COLO668 (cell line): ENCODE measurements around the gene COX6A2.

ENCODE experiments used
- DNase-seq: peaks from one replicate; lab custom pipeline; 2025; ENCODE audit not compliant: unreplicated experiment; lab: John Stamatoyannopoulos, UW

COX6A2 gene

DNA sequence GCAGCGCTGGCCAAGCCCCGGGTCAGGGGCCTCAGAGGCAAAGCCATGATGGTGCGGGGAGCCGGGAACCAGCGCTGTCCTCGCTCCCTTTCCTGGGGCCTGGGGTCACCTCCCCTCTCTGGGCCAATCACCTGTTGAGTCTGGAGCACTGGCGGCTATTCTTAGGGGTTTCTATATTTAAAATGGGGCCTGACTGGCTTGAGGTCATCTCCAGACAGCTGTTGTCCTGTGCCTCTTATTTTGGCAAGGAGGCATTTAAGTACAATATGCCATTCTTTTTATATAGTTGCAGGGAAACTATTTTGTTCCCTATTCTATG, at the start of gene COX6A2:
Gene COX6A2, minus strand, starts transcription at position 82 of the 319 bp plus-strand sequence. Its CDS starts 35 bp downstream, at position 47.
- no peak for DNase-seq

DNA sequence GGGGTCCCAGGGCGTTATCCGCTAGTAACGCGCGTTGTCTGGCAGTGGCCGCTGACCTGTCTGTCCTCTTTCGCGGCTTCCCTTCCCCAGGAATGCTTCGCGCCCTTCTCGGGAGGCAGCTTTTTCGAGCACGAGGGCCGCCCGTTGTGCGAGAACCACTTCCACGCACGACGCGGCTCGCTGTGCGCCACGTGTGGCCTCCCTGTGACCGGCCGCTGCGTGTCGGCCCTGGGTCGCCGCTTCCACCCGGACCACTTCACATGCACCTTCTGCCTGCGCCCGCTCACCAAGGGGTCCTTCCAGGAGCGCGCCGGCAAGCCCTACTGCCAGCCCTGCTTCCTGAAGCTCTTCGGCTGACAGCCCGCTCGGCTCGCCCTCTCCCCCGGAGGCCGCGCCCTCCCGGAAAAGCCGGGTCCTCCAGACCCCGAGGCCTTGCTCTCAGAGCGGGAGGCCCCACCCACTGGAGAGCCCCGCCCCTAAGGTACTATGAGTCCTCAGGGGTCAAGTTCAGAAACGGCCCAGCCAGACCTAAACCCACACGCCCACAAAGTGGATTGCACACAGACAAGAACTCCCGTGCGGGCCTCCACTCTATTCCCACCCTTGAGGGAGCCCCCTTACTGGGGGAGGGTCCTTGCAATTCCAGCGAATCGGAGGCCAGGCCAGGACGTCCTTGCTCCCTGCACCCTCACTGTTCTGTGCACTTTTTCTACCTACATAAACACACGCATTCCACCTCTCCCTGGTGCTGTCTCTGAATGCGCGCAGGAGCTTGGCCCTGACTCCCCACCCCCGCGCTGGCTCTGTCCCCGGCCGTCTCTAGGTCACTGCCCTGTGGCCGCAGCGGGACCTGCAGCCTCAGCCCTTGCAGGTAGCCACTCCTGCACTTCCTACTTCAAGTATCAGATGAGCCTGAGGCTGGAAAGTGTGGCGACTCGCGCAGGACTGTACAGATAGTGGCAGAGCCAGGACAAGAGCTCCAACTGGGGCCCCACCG, 49.4 kb upstream of the COX6A2 start:
- DNase-seq, result peak; percentile 68

DNA sequence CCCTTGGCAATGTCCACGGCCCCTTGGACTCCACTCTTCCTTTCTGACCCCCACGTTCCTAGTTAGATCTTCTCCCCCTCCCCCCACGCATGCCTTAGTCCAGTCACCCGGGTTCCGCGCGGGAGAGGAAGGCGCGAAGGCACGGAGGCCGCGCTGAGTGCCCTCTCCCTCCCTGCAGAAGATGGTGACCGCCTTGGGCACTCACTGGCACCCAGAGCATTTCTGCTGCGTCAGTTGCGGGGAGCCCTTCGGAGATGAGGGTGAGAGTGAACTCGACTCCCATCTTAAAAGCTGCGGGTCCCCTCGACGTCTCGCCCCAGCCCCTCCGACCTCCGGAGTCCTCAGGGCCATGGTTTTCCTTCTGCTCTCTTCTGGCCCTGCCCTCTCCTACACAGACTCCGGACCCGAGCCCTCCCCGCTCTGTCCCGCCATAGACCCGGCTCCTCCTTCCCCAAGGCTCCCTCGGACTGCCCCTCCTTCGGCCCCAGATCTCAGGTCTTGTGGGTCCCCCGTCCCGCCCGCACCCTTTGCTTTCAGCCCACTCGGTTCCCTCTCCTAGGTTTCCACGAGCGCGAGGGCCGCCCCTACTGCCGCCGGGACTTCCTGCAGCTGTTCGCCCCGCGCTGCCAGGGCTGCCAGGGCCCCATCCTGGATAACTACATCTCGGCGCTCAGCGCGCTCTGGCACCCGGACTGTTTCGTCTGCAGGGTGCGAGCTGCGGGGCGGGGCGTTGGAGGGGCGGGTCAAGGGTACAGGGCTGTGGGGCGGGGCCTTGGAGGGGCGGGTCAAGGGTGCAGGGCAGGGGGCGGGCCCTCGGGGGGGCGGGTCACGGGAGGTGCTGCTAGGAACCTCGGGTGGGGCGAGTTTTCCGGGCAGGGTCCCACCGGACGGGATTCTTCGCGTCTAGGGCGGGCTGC, 48.4 kb upstream of the COX6A2 start:
- peak; percentile 84 for DNase-seq

DNA sequence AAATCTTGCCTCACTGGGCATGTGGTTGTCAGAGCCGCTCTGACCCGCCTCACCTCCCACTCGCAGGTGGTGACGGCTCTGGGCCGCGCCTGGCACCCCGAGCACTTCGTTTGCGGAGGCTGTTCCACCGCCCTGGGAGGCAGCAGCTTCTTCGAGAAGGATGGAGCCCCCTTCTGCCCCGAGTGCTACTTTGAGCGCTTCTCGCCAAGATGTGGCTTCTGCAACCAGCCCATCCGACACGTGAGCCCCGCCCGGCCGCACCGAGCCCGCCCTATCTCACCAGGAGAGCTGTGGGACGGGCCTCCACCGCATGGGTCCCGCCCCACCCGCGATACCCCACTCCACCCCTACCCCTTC, 47.8 kb upstream of the COX6A2 start:
- DNase-seq, result no peak

DNA sequence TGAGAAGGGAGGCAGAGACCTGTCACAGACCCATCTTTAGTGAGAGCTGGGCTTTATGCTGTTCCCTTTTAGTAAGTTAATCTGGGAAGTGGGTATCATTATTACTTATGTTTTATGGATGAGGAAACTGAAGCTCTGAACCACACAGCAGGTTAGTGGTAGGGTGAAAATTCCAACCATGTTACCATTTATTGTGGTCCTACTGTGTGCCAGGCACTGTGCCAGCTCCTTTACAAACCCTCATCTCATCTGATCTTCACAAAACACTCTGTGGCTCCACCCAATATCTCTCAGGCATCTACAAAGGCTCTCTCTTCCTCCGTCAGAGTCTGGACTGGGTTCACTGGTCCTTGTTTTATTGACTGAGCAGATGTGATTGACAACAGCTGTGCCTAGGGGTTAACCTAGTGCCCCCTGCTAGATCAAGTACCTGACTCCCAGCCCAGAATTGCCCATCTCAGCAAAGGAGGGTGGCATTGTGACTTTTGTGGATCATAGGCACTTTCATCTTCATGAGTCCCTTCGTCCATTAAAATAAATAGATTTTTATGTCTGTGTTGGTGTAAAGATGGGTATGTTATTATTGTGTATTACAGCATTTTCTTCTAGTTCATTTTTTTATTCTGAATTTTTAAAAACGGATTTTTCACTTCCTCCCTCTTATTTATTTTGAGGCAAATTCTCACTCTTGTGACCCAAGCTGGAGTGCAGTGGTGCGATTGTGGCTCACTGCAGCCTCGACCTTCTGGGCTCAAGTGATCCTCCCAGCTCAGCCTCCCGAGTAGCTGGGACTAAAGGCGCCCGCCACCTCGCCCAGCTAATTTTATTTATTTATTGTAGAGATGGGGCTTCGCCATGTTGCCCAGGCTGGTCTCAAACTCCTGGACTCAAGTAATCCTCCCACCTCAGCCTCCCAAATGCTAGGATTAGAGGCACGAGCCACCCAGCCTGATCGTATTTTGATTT, 46.9 kb upstream of the COX6A2 start:
- DNase-seq, result no peak

DNA sequence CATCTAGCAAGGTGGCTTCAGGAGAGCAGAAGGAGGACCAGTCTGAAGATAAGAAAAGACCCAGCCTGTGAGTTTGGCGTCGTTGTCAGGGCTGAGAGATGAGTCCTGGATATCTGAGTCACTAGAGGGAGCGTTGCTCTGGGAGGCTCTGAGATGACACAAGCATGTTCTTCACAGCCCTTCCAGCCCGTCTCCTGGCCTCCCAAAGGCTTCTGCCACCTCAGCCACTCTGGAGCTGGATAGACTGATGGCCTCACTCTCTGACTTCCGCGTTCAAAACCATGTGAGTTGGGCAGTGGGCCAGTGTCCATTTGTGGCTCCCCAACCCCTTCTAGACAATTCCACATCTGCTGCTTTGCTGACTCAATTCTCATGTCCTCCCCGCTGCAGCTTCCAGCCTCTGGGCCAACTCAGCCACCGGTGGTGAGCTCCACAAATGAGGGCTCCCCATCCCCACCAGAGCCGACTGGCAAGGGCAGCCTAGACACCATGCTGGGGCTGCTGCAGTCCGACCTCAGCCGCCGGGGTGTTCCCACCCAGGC, 46.1 kb upstream of the COX6A2 start:
- DNase-seq, result no peak

DNA sequence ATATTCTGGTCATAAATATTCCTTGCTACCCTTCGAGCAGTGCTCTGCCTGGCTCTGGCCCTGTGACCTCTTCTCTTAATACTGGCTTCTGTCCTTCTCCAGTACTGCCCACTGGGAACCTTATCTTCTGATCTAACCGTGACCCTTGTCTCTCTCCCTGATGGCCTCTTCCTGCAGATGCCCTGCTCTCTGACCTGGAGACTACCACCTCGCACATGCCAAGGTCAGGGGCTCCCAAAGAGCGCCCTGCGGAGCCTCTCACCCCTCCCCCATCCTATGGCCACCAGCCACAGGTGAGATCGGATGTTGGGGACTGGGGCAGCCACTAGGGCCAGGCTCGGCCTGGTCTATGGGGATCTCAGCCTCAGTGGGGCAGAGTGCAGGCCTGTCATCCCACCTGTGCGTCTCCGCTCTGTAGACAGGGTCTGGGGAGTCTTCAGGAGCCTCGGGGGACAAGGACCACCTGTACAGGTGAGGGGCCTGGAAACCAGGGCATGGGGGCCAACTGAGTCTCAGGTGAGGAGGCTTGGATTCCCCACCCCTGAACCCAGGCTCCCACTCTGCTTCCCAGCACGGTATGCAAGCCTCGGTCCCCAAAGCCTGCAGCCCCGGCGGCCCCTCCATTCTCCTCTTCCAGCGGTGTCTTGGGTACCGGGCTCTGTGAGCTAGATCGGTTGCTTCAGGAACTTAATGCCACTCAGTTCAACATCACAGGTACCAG, 45.3 kb upstream of the COX6A2 start:
- no peak for DNase-seq

DNA sequence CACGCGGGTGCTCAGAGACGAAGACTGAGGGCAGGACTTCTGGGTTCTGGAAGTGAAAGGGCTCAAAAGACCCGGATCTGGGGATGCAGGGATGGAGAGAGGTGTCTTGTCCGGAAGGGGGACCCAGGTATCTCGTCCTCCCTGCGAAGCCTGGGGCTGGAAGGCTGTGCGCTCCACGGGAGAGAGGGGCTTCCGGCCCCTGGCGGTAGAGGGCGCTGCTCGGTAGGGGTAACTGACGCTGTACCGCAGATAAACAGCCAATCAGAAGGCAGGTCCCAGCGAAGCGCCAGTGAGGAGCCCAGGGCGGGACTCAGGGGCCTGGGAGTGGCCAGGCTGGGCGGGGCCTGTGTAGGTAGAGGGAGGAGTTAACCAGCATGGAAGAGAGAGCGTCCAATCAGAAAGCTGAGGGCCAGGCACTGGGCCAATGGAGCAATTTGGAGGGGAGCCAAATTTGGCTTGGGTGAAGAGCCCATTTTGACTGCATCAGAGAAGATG, 44.6 kb upstream of the COX6A2 start:
- DNase-seq, result peak; percentile 40

DNA sequence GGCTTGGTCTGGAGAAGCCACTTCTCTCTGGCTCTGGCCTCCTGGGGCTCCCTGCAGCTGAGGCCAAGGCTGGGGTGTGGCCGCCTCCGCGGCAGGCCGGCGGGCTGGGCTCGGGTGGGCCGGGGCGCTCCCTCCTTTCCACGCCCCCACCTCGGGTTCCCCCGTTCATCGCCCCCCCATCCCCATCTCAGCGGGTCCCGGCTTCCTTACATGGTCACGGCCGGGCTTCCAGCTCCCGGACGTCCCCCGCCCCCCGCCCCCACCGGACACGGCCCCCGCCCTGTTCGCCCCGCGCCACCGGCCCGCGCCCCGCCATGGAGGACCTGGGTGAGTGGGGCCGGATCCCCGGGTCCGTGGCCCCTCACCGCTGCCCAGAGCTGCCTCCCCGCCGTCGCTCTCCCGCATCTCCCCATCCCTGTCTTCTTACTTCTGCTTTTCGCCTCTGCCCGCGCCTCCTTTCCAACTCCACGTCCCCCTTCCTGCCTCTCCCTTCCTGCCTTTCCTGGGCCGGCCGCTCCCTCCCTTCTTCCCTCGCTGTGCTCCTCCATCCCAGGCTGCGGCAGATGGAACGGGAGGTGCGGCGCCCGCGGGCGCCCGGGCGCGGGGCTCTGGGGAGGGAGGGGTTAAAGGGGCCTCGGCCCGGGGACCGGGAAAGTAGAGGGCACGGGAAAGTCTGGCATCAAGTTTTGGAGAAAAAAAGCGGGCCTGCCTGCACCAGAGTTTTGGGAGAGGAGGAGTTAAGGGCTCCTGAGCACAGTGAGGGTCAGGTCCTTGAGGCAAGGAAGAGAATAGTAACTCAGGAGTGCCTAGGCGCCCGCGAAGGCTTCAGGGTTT, 43.9 kb upstream of the COX6A2 start, which contains the start of gene TGFB1I1:
Gene TGFB1I1, plus strand, starts transcription at position 278 of the 834 bp plus-strand sequence. Its CDS starts 37 bp downstream, at position 315.
- DNase-seq, result peak; percentile 12

DNA sequence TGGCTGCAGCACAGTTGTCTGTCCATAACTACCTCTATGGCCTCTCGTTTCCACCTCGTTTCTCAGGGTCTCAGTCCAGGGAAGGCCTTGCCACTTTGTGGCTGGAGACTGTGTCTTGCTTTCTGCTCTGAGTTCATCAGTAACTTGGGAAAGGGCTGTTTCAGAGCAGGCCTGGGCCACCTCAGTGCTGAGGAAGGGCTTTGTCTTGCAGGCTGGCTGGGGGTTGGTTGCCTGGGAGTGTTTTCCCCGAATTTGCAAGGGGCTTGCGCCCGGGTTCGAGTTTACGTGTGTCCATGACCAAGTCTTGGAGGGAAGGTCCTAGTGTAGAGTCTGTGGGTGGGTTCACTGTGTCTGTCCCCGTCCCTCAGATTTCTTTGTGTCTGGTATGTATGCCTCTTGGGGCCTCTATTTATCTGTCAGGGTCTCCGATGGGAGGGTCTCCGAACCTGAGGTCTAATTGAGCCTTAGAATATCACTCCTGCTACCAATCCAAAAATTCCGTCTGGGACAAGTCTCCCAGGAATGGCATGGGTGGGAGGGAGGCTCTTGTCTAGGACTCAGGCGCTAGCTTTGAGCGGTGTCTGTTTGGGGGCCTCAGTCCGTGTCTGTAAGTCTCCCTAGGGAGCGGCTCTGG, 43.2 kb upstream of the COX6A2 start:
- no peak for DNase-seq

DNA sequence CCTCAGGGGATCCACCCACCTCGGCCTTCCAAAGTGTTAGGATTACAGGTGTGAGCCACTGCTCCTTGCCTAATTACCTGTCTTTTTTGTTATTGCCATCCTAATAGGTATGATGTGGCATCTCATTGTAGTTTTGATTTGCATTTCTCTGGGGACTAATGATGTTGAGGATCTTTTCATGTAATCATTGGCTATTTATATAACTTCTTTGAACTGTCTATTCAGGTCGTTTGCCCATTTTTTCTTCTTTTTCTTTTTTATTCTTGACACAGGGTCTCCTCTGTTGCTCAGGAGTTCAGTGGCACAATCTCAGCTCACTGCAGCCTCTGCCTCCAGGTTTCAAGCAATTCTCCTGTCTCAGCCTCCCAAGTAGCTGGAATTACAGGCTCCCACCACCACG, 42.5 kb upstream of the COX6A2 start:
- no peak for DNase-seq

DNA sequence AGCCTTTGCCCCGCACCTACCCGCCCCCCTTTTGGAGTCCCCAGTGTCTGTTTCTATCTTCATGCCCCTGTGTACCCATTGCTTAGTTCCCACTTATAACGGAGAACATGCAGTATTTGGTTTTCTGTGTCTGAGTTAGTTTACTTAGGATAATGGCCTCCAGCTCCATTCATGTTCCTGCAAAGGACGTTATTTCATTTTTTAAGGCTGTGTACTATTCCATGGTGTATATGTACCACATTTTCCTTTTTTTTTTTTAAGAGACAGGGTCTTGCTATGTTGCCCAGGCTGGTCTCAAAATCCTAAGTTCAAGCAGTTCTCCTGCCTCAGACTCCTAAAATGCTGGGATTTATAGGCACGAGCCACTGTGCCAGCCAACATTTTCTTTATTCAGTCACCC, 39.7 kb upstream of the COX6A2 start:
- no peak for DNase-seq

DNA sequence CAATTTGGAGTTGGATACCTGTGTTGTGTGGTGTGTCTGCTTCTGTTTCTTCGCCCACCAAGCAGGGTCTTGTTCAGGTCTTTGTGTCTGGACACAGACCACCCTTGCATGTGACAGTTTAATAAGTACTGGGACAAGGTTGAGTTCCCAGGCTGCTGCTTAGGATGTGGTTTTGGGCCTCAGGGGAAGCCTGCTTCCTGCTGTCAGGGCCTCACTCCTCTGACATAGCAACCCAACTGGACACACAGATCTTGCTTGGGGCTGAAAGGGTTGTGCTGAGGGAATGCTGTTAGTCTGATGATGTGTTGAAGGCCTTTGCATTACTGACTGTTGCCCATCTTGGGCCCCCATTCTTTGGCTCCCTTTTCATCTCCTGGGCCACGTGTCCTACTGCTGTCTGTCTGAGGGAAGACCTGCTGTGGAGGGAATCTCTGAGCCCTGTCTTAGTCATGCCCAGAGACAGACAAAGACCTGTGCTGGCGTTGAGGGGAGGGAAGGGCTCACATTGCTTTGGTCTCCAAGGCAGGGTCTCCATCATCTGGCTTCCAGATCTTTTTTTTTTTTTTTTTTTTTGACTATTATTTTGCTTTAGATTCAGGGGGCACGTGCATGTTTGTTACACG, 39.1 kb upstream of the COX6A2 start:
- no peak for DNase-seq

DNA sequence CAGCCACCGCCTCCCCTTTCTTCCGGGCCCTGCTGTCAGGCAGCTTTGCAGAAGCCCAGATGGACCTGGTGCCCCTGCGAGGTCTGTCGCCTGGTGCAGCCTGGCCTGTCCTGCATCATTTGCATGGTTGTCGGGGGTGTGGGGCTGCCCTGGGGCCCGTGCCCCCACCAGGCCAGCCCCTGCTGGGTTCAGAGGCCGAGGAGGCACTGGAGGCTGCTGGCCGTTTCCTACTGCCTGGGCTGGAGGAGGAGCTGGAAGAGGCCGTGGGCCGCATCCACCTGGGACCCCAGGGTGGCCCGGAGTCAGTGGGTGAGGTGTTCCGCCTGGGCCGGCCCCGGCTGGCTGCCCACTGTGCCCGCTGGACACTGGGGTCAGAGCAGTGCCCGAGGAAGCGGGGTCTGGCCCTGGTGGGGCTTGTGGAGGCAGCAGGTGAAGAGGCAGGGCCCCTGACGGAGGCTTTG, 38.3 kb upstream of the COX6A2 start:
- DNase-seq, result no peak

DNA sequence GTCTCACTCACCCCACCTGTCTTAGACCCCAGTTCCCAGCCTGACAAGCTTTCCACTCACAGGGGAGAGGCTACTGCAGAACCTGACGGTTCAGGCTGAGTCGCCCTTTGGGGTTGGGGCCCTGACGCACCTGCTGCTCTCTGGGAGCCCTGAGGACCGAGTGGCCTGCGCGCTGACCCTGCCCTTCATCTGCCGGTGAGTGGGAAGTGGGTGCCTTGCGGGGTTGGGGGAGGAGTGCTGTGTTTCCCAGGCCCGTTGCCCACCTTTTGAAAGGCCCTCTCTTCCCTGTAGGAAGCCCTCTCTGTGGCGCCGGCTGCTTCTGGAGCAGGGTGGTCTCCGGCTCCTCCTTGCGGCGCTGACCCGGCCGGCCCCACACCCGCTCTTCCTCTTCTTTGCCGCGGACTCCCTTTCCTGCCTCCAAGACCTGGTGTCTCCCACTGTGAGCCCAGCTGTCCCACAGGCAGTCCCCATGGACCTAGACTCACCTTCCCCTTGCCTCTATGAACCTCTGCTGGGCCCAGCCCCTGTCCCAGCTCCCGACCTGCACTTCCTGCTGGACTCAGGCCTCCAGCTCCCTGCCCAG, 37.7 kb upstream of the COX6A2 start:
- DNase-seq, result no peak

DNA sequence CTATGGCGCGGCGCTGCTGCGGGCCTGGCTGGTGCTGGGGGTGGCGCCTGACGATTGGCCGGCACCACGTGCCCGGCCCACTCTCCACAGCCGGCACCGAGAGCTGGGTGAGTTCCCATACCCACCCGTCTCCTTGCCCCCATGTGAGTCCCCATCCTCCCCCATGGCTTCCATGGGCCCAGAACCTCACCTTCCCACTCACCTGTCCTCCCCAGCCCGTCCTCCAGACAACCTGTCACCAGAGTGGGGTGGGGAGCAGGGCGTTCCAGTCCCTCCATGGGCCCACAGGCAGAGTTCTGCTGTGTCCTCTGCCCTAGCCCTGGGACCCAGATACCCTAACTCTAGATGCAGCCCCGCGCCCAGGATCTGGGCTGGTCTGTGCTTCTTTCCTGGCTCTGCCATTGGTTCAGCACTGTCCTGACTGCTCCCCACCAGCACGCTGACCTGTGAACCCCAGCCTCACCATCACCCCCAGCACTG, 36.7 kb upstream of the COX6A2 start:
- DNase-seq, result no peak

DNA sequence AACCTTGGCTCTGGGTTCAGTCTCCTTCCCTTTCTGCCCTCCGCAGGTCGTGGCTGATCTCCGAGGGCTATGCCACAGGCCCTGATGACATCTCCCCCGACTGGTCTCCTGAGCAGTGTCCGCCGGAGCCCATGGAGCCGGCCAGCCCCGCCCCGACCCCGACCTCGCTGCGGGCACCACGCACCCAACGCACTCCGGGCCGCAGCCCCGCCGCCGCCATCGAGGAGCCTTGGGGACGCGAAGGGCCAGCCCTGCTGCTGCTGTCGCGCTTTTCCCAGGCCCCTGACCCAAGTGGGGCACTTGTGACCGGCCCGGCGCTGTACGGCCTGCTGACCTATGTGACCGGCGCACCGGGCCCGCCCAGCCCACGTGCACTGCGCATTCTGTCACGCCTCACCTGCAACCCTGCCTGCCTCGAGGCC, 36.2 kb upstream of the COX6A2 start:
- DNase-seq, result no peak
